ENCODE results near the gene NELFE. TPM values are rescaled to one million over a fixed set of nuclear protein-coding genes. Genes with fewer than 3 reads are reported as not detected.
"Not testable (repeated sequence)": the region's sequence is repeated elsewhere in the genome, so short reads cannot be mapped to it uniquely, and the experiment has no call there.

NELFE gene
- total RNA-seq, 2 donors from 2014 or later, result 69.7 to 70.9 TPM

DNA sequence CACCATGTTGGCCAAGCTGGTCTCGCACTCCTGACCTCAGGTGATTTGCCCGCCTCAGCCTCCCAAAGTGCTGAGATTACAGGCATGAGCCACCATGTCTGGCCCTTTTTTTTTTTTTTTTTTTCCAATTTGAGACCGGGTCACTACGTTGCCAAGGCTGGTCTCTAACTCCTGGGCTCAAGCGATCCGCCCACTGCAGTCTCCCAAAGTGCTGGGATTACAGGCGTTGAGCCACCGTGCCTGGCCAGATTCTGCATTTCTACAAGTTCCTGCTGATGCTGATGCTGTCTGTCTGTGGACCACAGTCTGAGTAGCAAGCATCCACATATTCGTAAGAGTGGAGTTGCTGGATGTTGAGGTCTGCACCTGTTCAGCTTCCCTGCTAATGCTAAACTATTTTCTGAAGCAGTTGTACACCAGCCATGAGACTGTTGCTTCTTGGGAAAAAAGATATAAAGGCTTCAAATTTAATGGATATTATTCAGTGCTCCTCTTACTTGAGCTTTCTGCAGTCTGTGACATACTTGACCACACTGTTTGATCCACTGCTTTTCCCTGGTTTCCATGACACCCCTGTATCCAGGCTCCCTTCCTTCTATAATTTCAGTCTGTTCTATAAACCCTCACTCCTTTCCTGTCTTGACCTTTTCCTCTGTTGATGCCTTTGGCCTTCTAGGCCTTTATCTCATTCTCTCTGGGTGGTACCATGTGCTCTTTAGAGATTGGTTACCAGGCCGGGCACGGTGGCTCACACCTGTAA is 46.8 kb downstream of the NELFE start:
- Mint-ChIP-seq H3K27ac (no peak overlapping the region), H3K9me3 (no peaks in the 10 kb centered on the region), H3K36me3 (no peaks in the 10 kb centered on the region)
- DNase-seq (ENCODE audit: low spot score in 2 of 2) (no peak), ATAC-seq (no peak)

DNA sequence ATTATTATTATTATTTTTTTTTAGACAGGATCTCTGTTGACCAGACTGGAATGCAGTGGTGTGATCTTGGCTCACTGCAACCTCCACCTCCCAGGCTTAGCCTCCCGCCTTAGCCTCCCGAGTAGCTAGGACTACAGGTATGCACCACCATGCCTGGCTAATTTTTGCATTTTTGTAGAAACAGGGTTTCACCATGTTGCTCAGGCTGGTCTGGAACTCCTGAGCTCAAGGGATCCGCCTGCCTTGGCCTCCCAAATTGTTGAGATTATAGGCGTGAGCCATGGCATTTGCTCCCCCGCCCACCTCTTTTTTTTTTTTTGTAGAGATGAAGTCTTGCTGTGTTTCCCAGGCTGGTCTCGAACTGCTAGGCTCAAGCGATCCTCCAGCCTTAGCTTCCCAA is 49.5 kb downstream of the NELFE start:
- DNase-seq (ENCODE audit: low spot score in 2 of 2); ATAC-seq; H3K9me3 Mint-ChIP-seq; H3K36me3 Mint-ChIP-seq: not testable (repeated sequence)
- H3K27ac Mint-ChIP-seq, result peak overlapping the region in 1 of 2 donors; percentile 72

DNA sequence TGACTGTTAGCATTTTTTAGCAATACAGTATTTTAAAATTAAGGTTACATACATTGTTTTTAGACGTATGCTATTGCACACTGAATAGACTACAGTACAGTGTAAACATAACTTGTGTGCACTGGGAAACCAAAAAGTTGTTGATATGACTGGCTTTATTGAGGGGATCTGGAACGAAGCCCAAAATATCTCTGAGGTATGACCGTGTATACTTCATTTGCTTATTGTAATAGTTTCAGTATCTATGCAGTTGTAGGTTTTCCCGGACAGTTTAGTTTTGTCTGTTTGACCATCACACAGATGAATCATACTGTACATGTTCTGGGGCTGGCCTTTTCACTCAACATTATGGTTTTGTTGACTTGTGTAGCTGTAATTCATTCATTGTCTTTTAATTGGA is 50.0 kb downstream of the NELFE start:
- no peak overlapping the region for H3K27ac Mint-ChIP-seq
- peak; percentile 55 to 80 for ATAC-seq
- no peak for DNase-seq (ENCODE audit: low spot score in 2 of 2)
- no peaks in the 10 kb centered on the region for H3K36me3 Mint-ChIP-seq
- H3K9me3 Mint-ChIP-seq, result no peaks in the 10 kb centered on the region

DNA sequence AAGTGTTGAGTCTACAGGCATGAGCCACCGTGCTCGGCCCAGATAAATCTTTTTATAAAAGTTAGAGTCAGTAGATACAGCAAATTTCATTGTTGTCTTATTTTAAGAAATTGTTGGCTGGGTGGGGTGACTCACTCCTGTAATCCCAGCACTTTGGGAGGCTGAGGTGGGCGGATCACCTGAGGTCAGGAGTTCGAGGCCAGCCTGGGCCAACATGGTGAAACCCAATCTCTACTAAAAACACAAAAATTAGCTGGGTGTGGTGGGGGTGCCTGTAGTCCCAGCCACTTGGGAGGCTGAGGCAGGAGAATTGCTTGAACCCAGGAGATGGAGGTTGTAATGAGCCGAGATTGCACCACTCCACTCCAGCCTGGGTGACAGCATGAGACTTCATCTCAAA is 50.5 kb downstream of the NELFE start:
- not testable (repeated sequence) for DNase-seq (ENCODE audit: low spot score in 2 of 2); ATAC-seq; H3K9me3 Mint-ChIP-seq; H3K27ac Mint-ChIP-seq; H3K36me3 Mint-ChIP-seq

GRCh38 chr6:31907158-31907813 is 51.5 kb downstream of the NELFE start:
- no peaks in the 10 kb centered on the region for H3K9me3 Mint-ChIP-seq
- no peak for ATAC-seq
- no peaks in the 10 kb centered on the region for H3K36me3 Mint-ChIP-seq
- DNase-seq (ENCODE audit: low spot score in 2 of 2), result no peak
- no peak overlapping the region for H3K27ac Mint-ChIP-seq

GRCh38 chr6:31906727-31907126 is 52.0 kb downstream of the NELFE start:
- H3K36me3 Mint-ChIP-seq; DNase-seq (ENCODE audit: low spot score in 2 of 2); H3K9me3 Mint-ChIP-seq; ATAC-seq: not testable (repeated sequence)
- H3K27ac Mint-ChIP-seq, result peak overlapping the region in 1 of 2 donors; percentile 14

DNA sequence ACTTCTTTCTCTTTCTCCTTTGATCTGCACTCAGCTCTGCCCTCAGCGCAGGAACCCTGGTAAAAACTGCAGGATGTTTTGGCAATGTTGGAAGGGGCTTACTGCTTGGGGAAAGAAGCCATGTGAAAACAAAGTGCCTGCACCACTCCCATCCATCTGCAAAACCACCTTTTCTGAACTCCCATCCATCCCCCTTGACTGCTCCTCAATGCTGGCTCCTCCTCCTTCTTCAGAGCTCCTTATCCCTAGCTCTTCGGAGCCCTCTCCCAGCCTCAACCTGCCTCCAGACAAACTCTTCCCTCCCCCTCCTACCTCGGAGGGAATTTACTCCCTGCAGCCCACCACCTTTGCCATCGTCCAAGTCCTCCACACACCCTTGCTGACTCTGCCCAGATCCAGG is 52.6 kb downstream of the NELFE start:
- Mint-ChIP-seq H3K36me3 (no peaks in the 10 kb centered on the region), H3K9me3 (no peaks in the 10 kb centered on the region), H3K27ac (peak overlapping the region; percentile 14 to 57)
- ATAC-seq (no peak), DNase-seq (ENCODE audit: low spot score in 2 of 2) (no peak)

DNA sequence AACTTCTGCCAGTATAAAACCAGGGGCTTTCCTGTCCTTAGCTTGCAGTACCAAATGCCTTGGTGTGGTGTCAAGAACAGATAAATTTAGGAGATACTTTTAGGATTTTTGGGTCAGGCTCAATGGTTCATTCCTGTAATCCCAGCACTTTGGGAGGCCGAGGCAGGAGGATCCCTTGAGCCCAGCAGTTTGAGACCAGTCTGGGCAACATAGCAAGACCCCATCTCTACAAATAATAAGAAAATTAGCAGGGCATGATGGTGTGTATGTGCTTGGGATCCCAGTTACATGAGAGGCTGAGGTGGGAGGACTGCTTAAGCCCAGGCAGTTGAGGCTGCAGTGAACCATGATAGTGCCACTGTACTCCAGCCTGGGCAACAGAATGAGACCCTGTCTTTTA is 53.7 kb downstream of the NELFE start:
- no peak for DNase-seq (ENCODE audit: low spot score in 2 of 2)
- ATAC-seq, result no peak
- no peaks in the 10 kb centered on the region for H3K9me3 Mint-ChIP-seq
- H3K27ac Mint-ChIP-seq, result no peak overlapping the region
- H3K36me3 Mint-ChIP-seq, result no peaks in the 10 kb centered on the region

- ATAC-seq, result no peak
- no peak for DNase-seq (ENCODE audit: low spot score in 2 of 2)
- no peaks in the 10 kb centered on the region for H3K36me3 Mint-ChIP-seq
- H3K27ac Mint-ChIP-seq, result no peak overlapping the region
- no peaks in the 10 kb centered on the region for H3K9me3 Mint-ChIP-seq
Observed at GRCh38 chr6:31903957-31904356, 54.8 kb downstream of the NELFE start.

Other genes with a start within 250 kb of the NELFE start
- gene LY6G6D, start 243.6 kb downstream of the NELFE start, total RNA-seq, result not detected
- gene LY6G6C, start 237.2 kb downstream of the NELFE start, total RNA-seq, result not detected
- not detected for gene MPIG6B, start 235.6 kb downstream of the NELFE start, total RNA-seq
- 10 to 100 TPM in 1 of 2 donors, 1 to 10 TPM in 1; 6.7 to 42.6 TPM for gene DDAH2, start 229.7 kb downstream of the NELFE start, total RNA-seq
- gene CLIC1, start 222.4 kb downstream of the NELFE start, total RNA-seq, result 100 to 1,000 TPM; 440 to 455 TPM
- gene MSH5, start 219.0 kb downstream of the NELFE start, total RNA-seq, result 100 to 1,000 TPM; 116 to 158 TPM
- gene SAPCD1, start 196.3 kb downstream of the NELFE start, total RNA-seq, result 10 to 100 TPM; 13.3 to 21.3 TPM
- gene VWA7, start 181.6 kb downstream of the NELFE start, total RNA-seq, result 1 to 10 TPM in 1 of 2 donors, under 1 TPM in 1; 0.68 to 2.6 TPM
- 100 to 1,000 TPM in 1 of 2 donors, 10 to 100 TPM in 1; 57.7 to 127 TPM for gene VARS1, start 163.2 kb downstream of the NELFE start, total RNA-seq
- 100 to 1,000 TPM; 150 to 173 TPM for gene LSM2, start 152.0 kb downstream of the NELFE start, total RNA-seq
- 1 to 10 TPM; 2.3 to 2.8 TPM for gene HSPA1L, start 143.7 kb downstream of the NELFE start, total RNA-seq
- 10 to 100 TPM; 55.1 to 79.8 TPM for gene HSPA1A, start 143.4 kb downstream of the NELFE start, total RNA-seq
- gene HSPA1B, start 131.2 kb downstream of the NELFE start, total RNA-seq, result 100 to 1,000 TPM in 1 of 2 donors, 10 to 100 TPM in 1; 53.8 to 171 TPM
- 10 to 100 TPM; 18.6 to 48.8 TPM for gene NEU1, start 96.2 kb downstream of the NELFE start, total RNA-seq
- gene SLC44A4, start 80.0 kb downstream of the NELFE start, total RNA-seq, result under 1 TPM in 1 of 2 donors, not detected in 1; 0.29 TPM
- 10 to 100 TPM; 40.1 to 58.5 TPM for gene EHMT2, start 61.3 kb downstream of the NELFE start, total RNA-seq
- 1 to 10 TPM; 1.3 to 2.4 TPM for gene ZBTB12, start 56.9 kb downstream of the NELFE start, total RNA-seq
- gene C2, start 31.3 kb downstream of the NELFE start, total RNA-seq, result 1 to 10 TPM in 1 of 2 donors, under 1 TPM in 1; 0.53 to 5.2 TPM
- gene CFB, start 12.9 kb downstream of the NELFE start, total RNA-seq, result 1 to 10 TPM; 1.9 to 3.6 TPM
- gene SKIC2, start 204 bp upstream of the NELFE start, total RNA-seq, result 100 to 1,000 TPM in 1 of 2 donors, 10 to 100 TPM in 1; 91.8 to 115 TPM
- gene DXO, start 13.2 kb upstream of the NELFE start, total RNA-seq, result 10 to 100 TPM; 16.2 to 18.5 TPM
- gene C4A, start 23.1 kb upstream of the NELFE start, total RNA-seq, result 1 to 10 TPM; 4.1 to 8.1 TPM
- 1 to 10 TPM; 3.9 to 5.2 TPM for gene C4B, start 55.8 kb upstream of the NELFE start, total RNA-seq
- gene CYP21A2, start 79.4 kb upstream of the NELFE start, total RNA-seq, result under 1 TPM; 0.32 to 0.49 TPM
- 10 to 100 TPM; 10.1 to 30.4 TPM for gene TNXB, start 150.4 kb upstream of the NELFE start, total RNA-seq
- gene ATF6B, start 169.3 kb upstream of the NELFE start, total RNA-seq, result 100 to 1,000 TPM in 1 of 2 donors, 10 to 100 TPM in 1; 87.5 to 101 TPM
- 10 to 100 TPM in 1 of 2 donors, 1 to 10 TPM in 1; 9.3 to 15.8 TPM for gene FKBPL, start 171.3 kb upstream of the NELFE start, total RNA-seq
- under 1 TPM; 0.77 to 0.84 TPM for gene PRRT1, start 193.0 kb upstream of the NELFE start, total RNA-seq
- 10 to 100 TPM; 13.6 to 18.7 TPM for gene PPT2, start 195.2 kb upstream of the NELFE start, total RNA-seq
- 10 to 100 TPM; 13.4 to 14.5 TPM for gene EGFL8, start 205.6 kb upstream of the NELFE start, total RNA-seq
- gene AGPAT1, start 217.1 kb upstream of the NELFE start, total RNA-seq, result 10 to 100 TPM; 33.2 to 35.0 TPM
- gene RNF5, start 219.4 kb upstream of the NELFE start, total RNA-seq, result 10 to 100 TPM; 62.6 to 86.2 TPM
- 10 to 100 TPM; 21.6 to 26.3 TPM for gene AGER, start 225.3 kb upstream of the NELFE start, total RNA-seq
- gene PBX2, start 231.2 kb upstream of the NELFE start, total RNA-seq, result 10 to 100 TPM; 65.4 to 88.7 TPM
- gene GPSM3, start 233.7 kb upstream of the NELFE start, total RNA-seq, result 100 to 1,000 TPM in 1 of 2 donors, 10 to 100 TPM in 1; 84.9 to 151 TPM